ENCODE measurements around the gene TMBIM6.

- no peak for TF ChIP-seq CTCF (IDR thresholded peaks at IDR 0.05)
- TF ChIP-seq POLR2A (IDR thresholded peaks at IDR 0.05), result no peak
Measured at GRCh38 chr12:49764126-49764525, 22.8 kb downstream of the TMBIM6 start.
